WTC11 (cell line): ENCODE measurements around the gene AADAT. TPM values are rescaled to one million over a fixed set of nuclear protein-coding genes. Genes with fewer than 3 reads are reported as not detected.

Experiments used
- ATAC-seq: fragments of 200-7000 bp; cut with Tn5 transposase; 2 replicates; pipeline ENCODE4 v1.10.0; 2021; ENCODE audit warnings: mild to moderate bottlenecking, moderate library complexity
- CTCF ChIA-PET: fragments of 300-600 bp; sonication (Branson Sonifier 250); formaldehyde crosslinking; loops from one replicate; lab custom pipeline; 2021; ENCODE audit warnings: antibody characterized with exemption; lab: Charles Lee
- POLR2A ChIA-PET: fragments of 350-600 bp; sonication (Branson Sonifier 250); formaldehyde crosslinking; loops from one replicate; lab custom pipeline; 2021; ENCODE audit warnings: antibody characterized with exemption; lab: Charles Lee
- DNase-seq: peaks from one replicate; pipeline ENCODE4 v3.0.0; 2021; ENCODE audit warnings: low spot score
- H3K27ac Mint-ChIP-seq: 2 replicates; pipeline ENCODE4 v1.8.0; 2021; ENCODE audit warnings: mixed read lengths
- H3K27me3 Mint-ChIP-seq: 2 replicates; pipeline ENCODE4 v1.8.0; 2021; ENCODE audit warnings: low read depth, mild to moderate bottlenecking, moderate library complexity, mixed read lengths
- H3K36me3 Mint-ChIP-seq: 2 replicates; pipeline ENCODE4 v1.8.0; 2021; ENCODE audit warnings: mixed read lengths
- H3K4me1 Mint-ChIP-seq: 2 replicates; pipeline ENCODE4 v1.8.0; 2022; ENCODE audit warnings: mixed read lengths
- H3K4me3 Mint-ChIP-seq: 2 replicates; pipeline ENCODE4 v1.8.0; 2021; ENCODE audit warnings: mild to moderate bottlenecking, moderate library complexity, mixed read lengths
- H3K9me3 Mint-ChIP-seq: 2 replicates; pipeline ENCODE4 v1.8.0; 2021; ENCODE audit warnings: mixed read lengths
- AFF4 ChIP-seq: sonication (generic); formaldehyde crosslinking; IDR thresholded peaks from 2 replicates; pipeline ENCODE4 v1.8.1; 2023; ENCODE audit warnings: mild to moderate bottlenecking, missing genetic modification reagents, borderline replicate concordance
- CBFB ChIP-seq: sonication (generic); formaldehyde crosslinking; IDR thresholded peaks from 2 replicates; pipeline ENCODE4 v1.8.1; 2022; ENCODE audit warnings: mild to moderate bottlenecking, low read depth, missing genetic modification reagents
- CREM ChIP-seq: sonication (generic); formaldehyde crosslinking; IDR thresholded peaks from 2 replicates; pipeline ENCODE4 v1.8.1; 2022; ENCODE audit warnings: mild to moderate bottlenecking, missing genetic modification reagents, moderate library complexity
- E2F5 ChIP-seq: sonication (generic); formaldehyde crosslinking; IDR thresholded peaks from 2 replicates; pipeline ENCODE4 v1.8.1; 2022; ENCODE audit warnings: mild to moderate bottlenecking, moderate library complexity, missing genetic modification reagents
- ERG ChIP-seq: fragments of 250-450 bp; sonication (Bioruptor Pico); IDR thresholded peaks from 2 replicates; pipeline ENCODE4 v1.8.0; 2021; ENCODE audit warnings: mild to moderate bottlenecking
- ETV6 ChIP-seq: sonication (generic); formaldehyde crosslinking; IDR thresholded peaks from 2 replicates; pipeline ENCODE4 v1.8.1; 2022; ENCODE audit warnings: mild to moderate bottlenecking, missing genetic modification reagents
- IRF1 ChIP-seq: sonication (generic); formaldehyde crosslinking; IDR thresholded peaks from 2 replicates; pipeline ENCODE4 v1.8.0; 2023; ENCODE audit warnings: missing genetic modification reagents
- IRF2 ChIP-seq: sonication (generic); formaldehyde crosslinking; IDR thresholded peaks from 2 replicates; pipeline ENCODE4 v1.8.0; 2022; ENCODE audit warnings: low read depth, missing genetic modification reagents, borderline replicate concordance
- JUN ChIP-seq: sonication (generic); formaldehyde crosslinking; IDR thresholded peaks from 2 replicates; pipeline ENCODE4 v1.8.0; 2023; ENCODE audit warnings: mild to moderate bottlenecking, missing genetic modification reagents
- KAT7 ChIP-seq: sonication (generic); formaldehyde crosslinking; IDR thresholded peaks from 2 replicates; pipeline ENCODE4 v1.8.1; 2023; ENCODE audit warnings: missing genetic modification reagents, mild to moderate bottlenecking, borderline replicate concordance
- MYBL2 ChIP-seq: sonication (generic); formaldehyde crosslinking; IDR thresholded peaks from 2 replicates; pipeline ENCODE4 v1.8.1; 2023; ENCODE audit warnings: mild to moderate bottlenecking, moderate library complexity, missing genetic modification reagents
- PREB ChIP-seq: sonication (generic); formaldehyde crosslinking; IDR thresholded peaks from 2 replicates; pipeline ENCODE4 v1.8.1; 2022; ENCODE audit warnings: mild to moderate bottlenecking, missing genetic modification reagents, moderate library complexity, borderline replicate concordance
- TEAD1 ChIP-seq: sonication (generic); formaldehyde crosslinking; IDR thresholded peaks from 2 replicates; pipeline ENCODE4 v1.8.0; 2022; ENCODE audit warnings: mild to moderate bottlenecking, missing genetic modification reagents
- USF1 ChIP-seq: sonication (generic); formaldehyde crosslinking; IDR thresholded peaks from 2 replicates; pipeline ENCODE4 v1.8.0; 2022; ENCODE audit warnings: mild to moderate bottlenecking, missing genetic modification reagents
- ZBTB21 ChIP-seq: sonication (generic); formaldehyde crosslinking; IDR thresholded peaks from 2 replicates; pipeline ENCODE4 v1.8.1; 2023; ENCODE audit warnings: mild to moderate bottlenecking, missing genetic modification reagents, borderline replicate concordance
- ZNF396 ChIP-seq: fragments of 250-450 bp; sonication (Bioruptor Pico); IDR thresholded peaks from 2 replicates; pipeline ENCODE4 v1.8.0; 2021; ENCODE audit warnings: mild to moderate bottlenecking, moderate library complexity, borderline replicate concordance
- ZNF425 ChIP-seq: fragments of 250-450 bp; sonication (Bioruptor Pico); conservative IDR thresholded peaks from 2 replicates; pipeline ENCODE4 v1.9.0; 2021; ENCODE audit warnings: mild to moderate bottlenecking
- ZNF671 ChIP-seq: fragments of 250-450 bp; sonication (Bioruptor Pico); IDR thresholded peaks from 2 replicates; pipeline ENCODE4 v1.8.0; 2021; ENCODE audit warnings: mild to moderate bottlenecking
- ZSCAN18 ChIP-seq: fragments of 250-450 bp; sonication (Bioruptor Pico); IDR thresholded peaks from 2 replicates; pipeline ENCODE4 v2.1.2; 2022; ENCODE audit warnings: mild to moderate bottlenecking, moderate library complexity
- total RNA-seq: library from RNA; stranded (reverse); gene quantifications from 3 replicates; pipeline ENCODE4 v1.2.3, GENCODE V29; 2021

The AADAT gene
- total RNA-seq, 1 experiment from 2014 or later = 12.3 TPM

GRCh38 chr4:170035231-170035630, 54.5 kb downstream of the AADAT start (continued):
- TF ChIP-seq E2F5 (CRISPR knock-in tag) (no peak), KAT7 (CRISPR knock-in tag) (no peak), JUN (CRISPR knock-in tag) (no peak), ZNF425 (CRISPR knock-in tag) (no peak), IRF1 (CRISPR knock-in tag) (no peak), AFF4 (CRISPR knock-in tag) (no peak), MYBL2 (no peak), TEAD1 (CRISPR knock-in tag) (no peak), ERG (no peak), ZNF671 (no peak), CBFB (no peak), ZNF396 (no peak)

- Mint-ChIP-seq H3K4me3 (no peak overlapping the region), H3K36me3 (no peaks in the 10 kb centered on the region), H3K27me3 (peaks cover 7% of the 10 kb centered on the region), H3K27ac (no peak overlapping the region), H3K4me1 (peaks cover 10% of the 10 kb centered on the region), H3K9me3 (no peaks in the 10 kb centered on the region)
- CTCF ChIA-PET = interaction anchor here (1.6 kb wide), 1 partner anchor 224 kb away, joined by 4 read pairs; no protein-coding TSS in a partner anchor
- no peak for DNase-seq
- ATAC-seq = no peak
- POLR2A ChIA-PET = no interaction called here
- no peak for TF ChIP-seq ZSCAN18
- TF ChIP-seq AFF4 (CRISPR knock-in tag) = no peak
- TF ChIP-seq IRF2 (CRISPR knock-in tag) = no peak
- no peak for TF ChIP-seq CREM (CRISPR knock-in tag)
- no peak for TF ChIP-seq USF1 (CRISPR knock-in tag)
- TF ChIP-seq ETV6 (CRISPR knock-in tag) = no peak
- no peak for TF ChIP-seq ZBTB21 (CRISPR knock-in tag)
- TF ChIP-seq PREB (CRISPR knock-in tag) = no peak
Measured at GRCh38 chr4:170033999-170034398, 55.8 kb downstream of the AADAT start.
